ENCODE data around the gene ERCC6. TPM values are rescaled to one million over a fixed set of nuclear protein-coding genes. Genes with fewer than 3 reads are reported as not detected.

Gene ERCC6
- total RNA-seq, 1 experiment from 2014 or later: 18.2 TPM

DNA sequence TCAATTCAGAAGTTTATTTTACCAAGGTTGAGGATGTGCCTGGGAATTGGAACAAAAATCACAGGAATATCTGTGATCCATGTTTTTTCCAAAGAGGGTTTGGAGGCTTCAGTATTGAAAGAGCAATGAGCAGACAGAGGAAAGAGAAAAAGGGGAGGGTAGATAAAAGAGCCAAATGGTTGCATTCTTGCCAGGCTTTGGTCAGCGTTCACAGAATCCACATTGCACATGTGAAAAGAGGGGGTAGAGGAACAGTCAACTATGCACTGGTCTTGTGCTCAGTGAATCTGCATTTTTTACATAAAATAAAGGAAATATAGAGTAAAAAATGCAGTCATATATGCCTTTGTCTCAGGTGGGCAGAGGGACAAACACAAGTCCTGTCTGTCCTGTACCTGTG, 20.6 kb upstream of the ERCC6 start:
- Histone ChIP-seq H3K23me2 (ENCODE audit: insufficient read length, low read depth, low read length, poor library complexity, severe bottlenecking) (no peaks in the 10 kb centered on the region), H3K27ac (ENCODE audit: insufficient read length, low read depth, low read length) (no peak overlapping the region), H2BK120ac (ENCODE audit: low read depth, low read length, poor library complexity, severe bottlenecking) (no peak overlapping the region), H2BK5ac (ENCODE audit: insufficient read length, low read length) (no peak overlapping the region), H3K4me1 (ENCODE audit: insufficient read depth, low read length) (no peaks in the 10 kb centered on the region), H3K56ac (ENCODE audit: insufficient read length, low read depth, low read length) (no peak overlapping the region), H3K4ac (ENCODE audit: low read depth, low read length) (no peak overlapping the region), H4K20me1 (ENCODE audit: control insufficient read depth, insufficient read depth, insufficient read length) (no peaks in the 10 kb centered on the region), H2BK20ac (ENCODE audit: low read depth, low read length, poor library complexity, severe bottlenecking) (no peak overlapping the region), H2AFZ (ENCODE audit: low read length) (no peak overlapping the region), H3K14ac (ENCODE audit: insufficient read depth, low read length) (no peak overlapping the region), H3K18ac (ENCODE audit: insufficient read length, low read depth, low read length) (no peak overlapping the region), H4K91ac (ENCODE audit: insufficient read length, low read depth, low read length) (no peak overlapping the region), H3K9ac (ENCODE audit: extremely low read depth, insufficient read length, low read length) (no peak overlapping the region), H3K79me2 (ENCODE audit: insufficient read depth, low read length) (no peaks in the 10 kb centered on the region), H3K4me2 (ENCODE audit: insufficient read depth, insufficient read length, low read length) (no peak overlapping the region), H2BK15ac (ENCODE audit: low read depth, low read length) (no peak overlapping the region), H2AK5ac (ENCODE audit: insufficient read length, low read length) (no peak overlapping the region), H3K79me1 (ENCODE audit: insufficient read depth, low read depth, low read length, poor library complexity, severe bottlenecking) (no peaks in the 10 kb centered on the region), H2BK12ac (ENCODE audit: insufficient read length, low read depth, low read length) (no peak overlapping the region), H3K27me3 (ENCODE audit: insufficient read depth, low read length) (no peaks in the 10 kb centered on the region), H4K5ac (ENCODE audit: insufficient read length, low read depth, low read length) (no peak overlapping the region), H3K23ac (ENCODE audit: insufficient read length, low read depth, low read length) (no peak overlapping the region), H3T11ph (ENCODE audit: low read length) (no peak overlapping the region), H3K9me3 (ENCODE audit: control insufficient read depth, low read depth, low read length) (no peaks in the 10 kb centered on the region), H4K8ac (replicated peaks; ENCODE audit: insufficient read length, low read depth, low read length) (no peak overlapping the region)
- no CpG with 5 or more reads among the region's 1 CpG for WGBS (ENCODE audit: extremely low coverage, insufficient read length, low lambda C conversion rate)
- Mint-ChIP-seq H3K9me3 (peaks cover 3 to 7% of the 10 kb centered on the region in 2 experiments; a peak in 4 of 5 replicates), H3K4me1 (peaks cover 4 to 10% of the 10 kb centered on the region in 2 experiments; a peak in 3 of 4 replicates), H3K27ac (no peak overlapping the region), H3K4me3 (no peak overlapping the region), H3K36me3 (ENCODE audit: insufficient read depth in 1 of 3, low read depth in 3 of 3) (no peaks in the 10 kb centered on the region), H3K27me3 (ENCODE audit: low read depth) (peaks cover 31% of the 10 kb centered on the region)
- TF ChIP-seq, protein P1, sequence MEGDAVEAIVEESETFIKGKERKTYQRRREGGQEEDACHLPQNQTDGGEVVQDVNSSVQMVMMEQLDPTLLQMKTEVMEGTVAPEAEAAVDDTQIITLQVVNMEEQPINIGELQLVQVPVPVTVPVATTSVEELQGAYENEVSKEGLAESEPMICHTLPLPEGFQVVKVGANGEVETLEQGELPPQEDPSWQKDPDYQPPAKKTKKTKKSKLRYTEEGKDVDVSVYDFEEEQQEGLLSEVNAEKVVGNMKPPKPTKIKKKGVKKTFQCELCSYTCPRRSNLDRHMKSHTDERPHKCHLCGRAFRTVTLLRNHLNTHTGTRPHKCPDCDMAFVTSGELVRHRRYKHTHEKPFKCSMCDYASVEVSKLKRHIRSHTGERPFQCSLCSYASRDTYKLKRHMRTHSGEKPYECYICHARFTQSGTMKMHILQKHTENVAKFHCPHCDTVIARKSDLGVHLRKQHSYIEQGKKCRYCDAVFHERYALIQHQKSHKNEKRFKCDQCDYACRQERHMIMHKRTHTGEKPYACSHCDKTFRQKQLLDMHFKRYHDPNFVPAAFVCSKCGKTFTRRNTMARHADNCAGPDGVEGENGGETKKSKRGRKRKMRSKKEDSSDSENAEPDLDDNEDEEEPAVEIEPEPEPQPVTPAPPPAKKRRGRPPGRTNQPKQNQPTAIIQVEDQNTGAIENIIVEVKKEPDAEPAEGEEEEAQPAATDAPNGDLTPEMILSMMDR (conservative IDR thresholded peaks at IDR 0.05): no peak
- DNase-seq: no peak
